ENCODE measurements around the gene KRTCAP3.

KRTCAP3 gene

GRCh38 chr2:27441226-27441926 lies 805 bp upstream of the KRTCAP3 start:
- no peak for DNase-seq

- no peak for DNase-seq
These were observed 720 bp downstream of the KRTCAP3 start for GRCh38 chr2:27442920-27443282.

- DNase-seq: no peak
These were observed 3.0 kb downstream of the KRTCAP3 start for GRCh38 chr2:27445155-27445554.

- no peak for DNase-seq
These were observed 3.4 kb downstream of the KRTCAP3 start for GRCh38 chr2:27445615-27446014.

- no peak for DNase-seq
These were observed 3.9 kb downstream of the KRTCAP3 start for GRCh38 chr2:27446057-27446456.

- no peak for DNase-seq
These were observed 6.2 kb downstream of the KRTCAP3 start for GRCh38 chr2:27448381-27448780.

GRCh38 chr2:27451095-27451494 lies 8.9 kb downstream of the KRTCAP3 start:
- DNase-seq: no peak

- no peak for DNase-seq
These were observed 11.8 kb downstream of the KRTCAP3 start for GRCh38 chr2:27453968-27454367.

GRCh38 chr2:27461118-27461517 lies 18.9 kb downstream of the KRTCAP3 start:
- no peak for DNase-seq

- DNase-seq: no peak
These were observed 22.3 kb downstream of the KRTCAP3 start for GRCh38 chr2:27464443-27464842.

- DNase-seq: no peak
These were observed 29.8 kb downstream of the KRTCAP3 start for GRCh38 chr2:27471961-27472360.

GRCh38 chr2:27485496-27485895 lies 43.3 kb downstream of the KRTCAP3 start:
- DNase-seq: no peak

GRCh38 chr2:27489118-27489497 lies 46.9 kb downstream of the KRTCAP3 start:
- DNase-seq: no peak

GRCh38 chr2:27489498-27490397 lies 47.6 kb downstream of the KRTCAP3 start, which contains the start of gene IFT172:
Gene IFT172, minus strand, starts transcription at chr2:27489743. Its CDS starts 90 bp downstream, at chr2:27489653.
- peak; percentile 100 for DNase-seq

- no peak for DNase-seq
These were observed 50.4 kb downstream of the KRTCAP3 start for GRCh38 chr2:27492557-27492956.

GRCh38 chr2:27493948-27494283 lies 51.7 kb downstream of the KRTCAP3 start:
- no peak for DNase-seq

Data from CD4-positive, alpha-beta T cell treated with Interleukin-4 for 4 hours (primary cell).